GM21526 (cell line): ENCODE results near the gene SV2C.

ENCODE experiments used
- ATAC-seq: cut with Tn5 transposase; IDR thresholded peaks from one replicate; pipeline ENCODE4 v1.9.1; 2021; ENCODE audit warnings: moderate library complexity; ENCODE audit not compliant: unreplicated experiment, low FRiP score

SV2C gene

DNA sequence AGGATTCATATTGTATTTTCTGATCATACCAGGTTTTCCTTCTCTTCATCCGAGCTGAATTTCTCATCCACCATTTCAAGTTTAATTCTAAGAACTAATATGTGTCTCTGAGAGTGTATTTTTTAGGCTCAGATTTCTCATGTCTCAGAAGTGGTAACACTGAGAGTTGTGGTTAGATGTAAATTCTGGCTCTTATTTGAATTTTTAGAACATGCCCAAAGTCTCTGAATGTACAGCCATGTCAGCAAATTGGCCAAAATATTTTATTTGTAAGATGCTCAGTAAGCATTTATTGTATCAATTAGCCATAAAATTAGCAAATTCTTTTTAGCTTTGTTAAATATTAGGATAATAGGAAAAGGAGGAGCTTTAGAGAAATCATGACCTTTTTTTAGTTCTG, 16.6 kb downstream of the SV2C start:
- ATAC-seq = peak; percentile 72

DNA sequence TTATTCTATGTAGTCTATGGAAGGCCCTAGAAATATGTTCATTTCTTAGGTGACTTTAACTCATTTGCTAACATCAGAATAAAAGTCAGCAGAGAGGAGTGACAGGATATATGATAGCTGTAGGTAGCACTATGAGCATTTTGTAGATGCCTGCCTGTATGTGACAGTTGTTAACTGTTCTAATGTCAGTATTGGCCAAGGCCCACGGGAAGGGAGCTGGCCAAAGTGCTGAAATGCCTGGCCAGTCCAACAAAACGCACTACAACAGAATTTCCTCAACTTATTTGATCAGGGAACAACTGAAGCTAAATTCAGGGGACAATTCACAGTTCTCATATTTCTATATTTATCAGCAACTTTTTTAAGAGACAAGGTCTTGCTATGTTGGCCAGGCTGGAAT, 20.8 kb downstream of the SV2C start:
- ATAC-seq = no peak

DNA sequence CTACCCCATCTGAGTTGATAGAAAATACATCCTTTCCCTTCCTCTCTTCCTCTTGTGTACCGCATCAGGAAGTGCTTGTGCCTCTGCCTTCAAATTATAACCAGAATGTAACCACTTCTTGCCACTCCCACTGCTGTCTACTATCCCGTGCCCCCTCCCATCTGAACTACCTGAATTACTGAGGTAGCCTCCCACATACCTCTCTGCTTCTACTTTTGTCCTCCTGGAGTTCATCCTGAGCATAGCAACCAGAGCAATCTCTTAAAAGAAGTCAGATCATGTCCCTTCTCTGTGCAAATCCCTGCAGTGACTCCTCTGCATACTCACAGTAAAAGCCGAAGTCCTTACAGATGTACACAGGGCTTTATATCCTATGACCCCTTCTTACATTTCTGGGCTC, 23.0 kb downstream of the SV2C start:
- no peak for ATAC-seq

DNA sequence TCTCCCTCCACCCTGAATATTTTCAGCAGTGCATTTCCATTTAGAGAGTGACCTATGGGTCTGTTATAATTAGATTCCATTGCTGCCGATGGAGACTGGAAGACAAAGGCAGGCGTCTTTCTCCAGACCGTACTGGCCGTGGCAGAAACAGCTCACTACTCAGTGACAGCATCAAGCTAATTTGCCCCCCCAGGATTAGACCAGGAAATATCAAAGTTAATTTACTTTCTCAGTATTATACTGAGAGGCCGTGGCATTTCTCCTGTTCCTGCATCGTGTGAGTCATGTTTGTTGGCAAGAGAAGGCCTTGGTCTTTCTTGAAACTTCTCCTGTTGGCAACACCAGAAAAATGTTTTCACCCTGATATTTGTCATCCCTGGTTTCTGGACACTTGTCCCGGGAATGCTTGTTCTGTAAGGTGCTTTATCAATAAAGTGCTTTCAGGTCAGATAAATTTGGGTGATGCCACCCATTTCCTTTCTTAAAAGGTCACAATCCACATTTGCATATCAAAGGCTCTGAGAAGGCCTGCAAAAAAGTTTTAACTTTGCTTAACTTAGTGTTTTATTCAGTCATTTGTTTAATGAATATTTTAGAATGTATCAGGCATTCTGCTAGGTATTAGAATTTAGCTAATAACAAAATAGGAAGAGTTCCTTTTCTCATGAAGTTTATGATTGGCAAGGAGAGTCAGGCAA, 28.4 kb downstream of the SV2C start:
- ATAC-seq = no peak

DNA sequence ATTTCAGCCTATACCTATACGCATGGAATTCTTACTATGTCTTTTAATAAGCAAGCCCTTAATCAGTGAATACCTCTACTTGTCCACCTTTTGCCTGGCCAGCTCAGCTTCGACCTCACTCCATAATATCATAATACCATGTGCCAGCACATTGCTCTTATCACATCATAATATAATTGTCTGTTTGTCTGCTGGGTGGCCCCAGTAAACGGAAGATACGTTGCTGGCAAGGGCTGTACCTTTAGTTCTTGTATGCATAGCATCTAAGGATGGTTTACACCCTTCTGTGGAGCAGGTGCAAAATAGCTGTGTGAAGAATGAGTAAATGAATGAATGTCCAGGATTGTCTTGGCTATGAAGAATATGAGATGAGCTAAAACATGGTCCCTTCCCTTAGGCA, 29.9 kb downstream of the SV2C start:
- no peak for ATAC-seq

DNA sequence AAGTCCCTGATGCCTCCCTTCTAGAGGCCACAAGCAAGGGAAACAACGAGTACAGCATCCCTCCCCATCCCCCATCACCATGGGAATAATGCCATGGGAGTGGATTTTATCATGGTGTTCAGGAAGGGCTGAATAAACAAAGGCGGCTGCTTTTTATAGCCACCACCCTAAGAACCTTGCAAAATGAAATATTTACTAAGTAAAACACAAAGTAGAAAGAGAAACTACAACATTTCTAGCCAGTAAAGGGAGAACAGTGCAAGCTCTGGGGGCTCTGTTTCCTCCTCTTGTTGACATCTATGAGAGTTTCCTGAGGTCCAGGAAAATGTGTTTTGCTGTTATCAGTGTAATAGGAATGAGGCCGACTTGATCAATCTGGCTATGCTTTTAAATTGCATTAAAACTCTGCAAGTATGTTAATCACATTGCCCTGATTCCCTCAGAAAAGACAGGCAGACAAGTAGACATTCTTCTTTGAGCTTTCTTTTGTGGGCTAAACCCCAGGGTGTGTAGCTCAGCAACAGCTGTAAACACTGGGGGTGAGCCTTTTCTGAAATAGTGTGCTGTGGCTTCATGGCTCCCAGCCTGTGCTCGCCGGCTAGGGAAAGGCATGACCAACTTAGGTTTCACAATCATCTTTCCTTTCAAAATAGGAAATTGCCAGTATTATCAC, 31.1 kb downstream of the SV2C start:
- no peak for ATAC-seq

DNA sequence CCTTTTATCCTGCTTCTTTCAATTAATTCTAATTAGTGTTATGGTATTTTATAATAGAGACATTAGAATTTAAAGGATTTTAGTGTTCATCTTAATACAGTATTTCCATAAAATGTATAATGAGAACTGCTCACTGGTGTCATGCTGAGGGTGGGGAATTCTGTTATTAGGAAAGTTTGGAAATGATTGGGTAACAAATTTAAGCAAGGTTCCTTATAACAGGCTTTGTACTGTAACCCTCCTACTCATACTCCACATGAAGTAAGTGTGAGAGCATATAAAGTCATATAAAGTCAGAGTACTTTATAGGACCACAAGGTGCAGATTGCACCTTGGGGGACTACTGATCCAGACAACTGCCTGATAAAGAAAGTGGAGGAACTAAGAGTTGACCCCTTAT, 42.2 kb downstream of the SV2C start:
- ATAC-seq = no peak

DNA sequence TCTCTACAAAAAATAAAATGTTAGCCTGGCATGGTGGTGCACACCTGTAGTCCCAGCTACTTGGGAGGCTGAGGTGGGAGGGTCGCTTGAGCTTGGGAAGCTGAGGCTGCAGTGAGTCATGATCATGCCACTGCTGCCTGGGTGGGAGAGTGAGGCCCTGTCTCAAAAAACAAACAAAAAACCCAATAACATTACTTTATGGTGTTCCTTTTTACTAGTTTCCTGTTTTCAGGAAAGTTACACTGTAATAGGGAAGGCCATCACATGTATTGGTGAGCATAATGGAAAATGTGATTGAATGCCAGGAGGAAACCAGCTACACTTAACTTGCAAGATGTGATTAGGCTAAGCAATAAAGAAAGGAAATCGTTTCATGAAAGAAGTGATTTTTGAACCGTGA, 42.7 kb downstream of the SV2C start:
- ATAC-seq = no peak

DNA sequence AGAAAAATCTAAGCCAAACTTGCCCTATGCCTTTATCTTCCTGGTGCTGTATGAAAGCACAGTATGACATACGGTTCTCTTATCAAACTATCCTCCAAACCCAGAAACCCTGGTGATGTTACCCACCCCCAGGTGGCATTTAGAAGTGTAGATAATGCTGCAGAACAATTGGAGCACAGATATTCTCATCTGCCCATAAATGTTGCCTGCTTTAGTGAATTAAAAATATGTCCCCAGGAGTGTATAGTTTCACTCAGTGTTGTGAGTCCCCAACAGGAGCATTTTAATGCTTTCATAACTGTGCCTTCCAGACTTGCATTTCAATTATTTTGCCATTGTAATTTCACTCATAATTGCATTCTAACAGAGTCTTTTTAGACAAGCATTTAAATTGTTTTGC, 50.8 kb downstream of the SV2C start:
- no peak for ATAC-seq

DNA sequence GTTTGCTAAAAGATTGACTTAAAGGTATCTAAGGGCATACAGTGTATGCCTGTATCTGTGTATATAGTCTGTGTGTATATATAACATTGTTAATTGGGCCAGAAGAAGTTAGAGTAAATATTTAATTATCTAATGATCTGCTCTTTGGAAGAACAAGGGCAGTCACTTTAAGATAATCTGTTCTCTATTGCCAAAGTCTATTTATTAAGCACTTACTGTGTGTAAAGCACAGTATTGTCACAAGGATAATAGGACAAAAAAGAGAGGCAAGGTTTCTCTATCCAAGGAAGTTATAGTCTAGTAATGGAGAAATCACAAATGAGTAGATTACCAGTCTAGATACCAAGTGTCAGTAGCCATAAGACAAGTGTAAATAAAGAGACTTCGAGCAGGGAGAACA, 51.5 kb downstream of the SV2C start:
- no peak for ATAC-seq

DNA sequence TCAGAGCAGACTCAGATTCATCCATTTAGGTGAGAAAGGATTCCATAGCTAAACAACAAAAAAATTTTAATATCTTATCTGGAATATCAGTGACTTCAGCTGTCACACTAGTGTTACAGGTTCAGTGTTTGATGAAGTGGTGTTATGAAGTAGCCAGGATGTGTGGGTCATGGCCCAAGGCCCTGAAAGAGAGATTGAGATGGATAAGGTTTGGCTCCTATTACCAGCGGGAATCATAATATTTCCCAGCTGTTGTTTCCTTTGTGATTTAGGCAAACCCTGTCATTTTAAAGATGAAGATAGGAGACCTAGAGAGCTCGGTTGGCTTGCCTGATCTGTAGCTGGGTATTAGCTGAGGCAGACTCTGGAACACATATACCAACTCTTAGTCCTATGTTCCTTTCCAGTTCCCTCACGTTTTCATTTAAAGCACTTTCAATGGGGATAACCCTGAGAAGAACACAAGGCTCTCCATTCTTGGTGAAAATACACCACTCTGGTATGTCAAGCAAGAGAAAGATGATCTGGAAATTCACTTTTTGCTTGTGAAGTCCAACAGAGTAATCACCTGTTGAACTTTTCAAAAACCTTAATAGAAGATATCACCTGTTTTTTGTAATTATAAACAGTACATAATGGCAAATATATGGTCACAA, 54.8 kb downstream of the SV2C start:
- no peak for ATAC-seq

DNA sequence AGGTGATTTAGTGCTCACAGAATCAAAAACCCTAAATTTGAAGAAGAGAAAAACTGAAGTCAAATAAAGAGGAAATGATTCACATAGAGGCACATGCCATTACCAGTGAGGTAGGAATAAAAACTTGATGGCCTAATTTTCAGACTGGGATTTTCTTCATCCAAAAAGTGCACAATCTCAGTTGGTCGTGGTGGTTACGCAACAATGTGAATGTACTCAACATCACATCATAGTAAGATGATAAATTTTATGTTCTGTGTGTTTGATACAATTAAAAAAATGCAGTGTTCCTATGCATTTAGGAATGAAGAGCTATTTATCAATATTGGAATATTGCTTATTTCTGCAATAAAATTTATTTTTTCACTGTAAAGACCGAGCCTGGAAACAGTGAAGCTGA, 60.7 kb downstream of the SV2C start:
- ATAC-seq = no peak

DNA sequence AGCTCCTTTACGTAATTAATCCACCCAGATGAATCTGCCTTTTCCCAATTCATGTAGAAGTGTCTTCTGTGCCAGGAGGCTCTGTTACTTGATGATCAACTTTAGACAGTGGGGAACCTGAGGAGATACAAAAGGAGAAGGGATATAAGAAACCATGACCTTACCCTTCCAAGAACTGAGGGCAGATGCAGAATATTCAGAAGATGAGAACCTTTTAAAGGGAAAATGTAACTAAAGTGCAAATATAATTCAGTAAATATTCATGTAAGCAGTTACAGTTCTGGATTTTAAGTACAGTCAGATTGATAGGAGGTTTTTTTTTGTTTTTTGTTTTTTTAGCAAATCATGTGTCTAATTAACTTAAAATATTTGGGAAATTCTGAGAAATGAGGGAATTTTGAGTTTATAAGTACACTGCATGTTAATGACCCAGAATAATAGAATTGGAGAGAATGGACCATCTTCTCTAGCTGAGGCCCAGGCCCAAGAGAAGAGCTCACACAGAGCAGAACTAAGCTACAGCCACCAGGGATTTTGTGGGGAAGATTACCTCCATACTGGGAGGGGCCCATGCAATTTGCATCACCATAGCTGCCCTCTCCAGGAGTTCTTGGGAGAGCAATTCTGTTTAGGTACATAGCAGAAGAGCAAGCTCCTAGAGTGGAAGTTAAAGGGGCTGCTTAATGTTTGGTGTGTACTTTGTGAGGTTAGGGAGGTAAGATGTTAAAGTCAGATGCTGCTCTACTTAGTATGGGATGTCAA, 61.5 kb downstream of the SV2C start:
- ATAC-seq = no peak

DNA sequence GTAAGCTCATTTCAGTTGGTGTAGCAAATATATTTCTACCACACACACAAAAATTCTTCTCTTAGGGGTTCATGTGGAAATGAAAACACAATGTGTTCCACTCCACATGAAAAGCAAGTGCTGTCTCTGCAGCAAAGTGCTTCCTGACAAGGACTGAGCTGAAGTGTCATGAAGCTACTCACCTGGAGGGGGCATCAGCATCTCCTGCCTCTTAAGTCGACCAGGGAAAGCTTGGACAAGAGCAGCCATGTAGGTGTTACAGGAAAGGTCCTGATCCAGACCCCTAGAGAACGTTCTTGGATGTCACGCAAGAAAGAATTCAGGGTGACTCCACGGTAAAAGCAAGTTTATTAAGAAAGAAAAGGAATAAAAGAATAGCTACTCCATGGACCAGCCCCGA, 62.8 kb downstream of the SV2C start:
- no peak for ATAC-seq

DNA sequence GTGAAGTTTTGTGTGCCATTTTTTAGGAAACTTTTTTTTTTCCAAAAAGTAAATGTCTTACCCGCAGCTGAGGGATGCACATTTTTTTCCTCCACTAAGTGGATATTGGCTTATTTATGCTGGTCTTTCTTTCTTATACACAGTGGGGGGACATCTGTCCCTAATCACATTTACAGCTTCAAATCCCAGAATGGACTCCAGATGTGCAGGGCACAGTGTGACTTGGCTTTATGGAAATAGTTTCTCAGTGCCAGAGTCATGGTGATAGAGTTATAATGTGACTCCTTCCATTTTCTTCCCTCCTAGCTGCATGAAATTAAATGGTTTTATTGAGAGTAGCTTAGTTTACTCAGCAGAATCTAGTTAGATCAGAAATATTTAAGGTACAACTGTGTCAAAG, 66.5 kb downstream of the SV2C start:
- no peak for ATAC-seq

DNA sequence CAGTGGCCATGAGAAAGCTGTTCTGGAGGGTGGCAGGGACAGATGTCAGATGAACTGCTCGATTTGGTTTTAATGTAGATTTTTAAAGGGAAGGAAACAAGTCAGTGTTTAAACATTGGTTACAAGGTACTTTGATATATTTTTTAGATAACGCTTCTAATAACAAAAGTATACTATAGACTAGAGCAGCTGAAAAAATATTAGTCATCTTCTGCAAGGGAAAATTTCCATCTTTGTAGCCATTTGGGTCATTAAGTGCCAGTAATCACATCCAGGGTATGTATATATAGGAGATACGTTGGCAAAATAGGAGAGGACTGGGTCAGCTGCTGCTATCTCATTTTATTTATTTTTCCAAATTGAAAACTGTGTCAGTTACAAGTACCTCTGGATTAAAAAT, 69.0 kb downstream of the SV2C start:
- no peak for ATAC-seq

DNA sequence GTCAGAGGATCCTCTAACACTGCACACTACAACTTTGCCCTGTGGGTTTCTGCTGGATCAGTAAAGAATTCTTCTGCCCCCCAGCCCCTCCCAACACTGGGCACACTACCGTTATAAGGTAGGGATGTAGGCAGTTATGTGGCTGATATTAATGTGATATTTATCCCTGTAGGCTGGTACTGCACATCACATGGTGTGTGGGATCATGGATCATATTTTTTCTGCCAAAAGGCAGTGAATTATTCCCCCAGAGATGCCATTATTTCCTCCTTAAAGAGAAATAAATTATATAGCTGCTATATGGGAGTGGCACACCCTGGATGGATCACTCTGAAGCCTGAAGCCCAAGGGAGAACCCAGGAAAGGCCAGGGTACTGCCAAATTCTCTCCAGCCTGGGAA, 69.5 kb downstream of the SV2C start:
- no peak for ATAC-seq

DNA sequence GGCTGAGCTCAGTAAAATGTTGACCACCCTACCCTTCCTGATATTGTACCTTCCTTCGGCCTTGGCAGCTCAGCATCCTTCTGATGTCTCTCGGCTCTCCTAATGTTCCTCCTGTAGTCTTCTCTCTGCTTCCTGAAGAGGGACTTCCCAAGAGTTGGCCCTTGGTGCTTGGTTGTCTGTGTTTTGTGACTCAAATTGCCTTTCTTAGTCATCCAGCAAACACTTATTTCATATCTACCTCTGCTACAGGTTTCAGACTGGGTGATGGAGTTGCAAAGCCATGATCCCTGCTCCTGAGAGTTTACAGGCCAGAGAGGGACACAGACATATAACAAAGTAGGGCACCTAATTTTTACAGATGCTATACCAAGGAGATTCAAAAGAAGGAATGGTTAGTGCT, 70.1 kb downstream of the SV2C start:
- no peak for ATAC-seq

DNA sequence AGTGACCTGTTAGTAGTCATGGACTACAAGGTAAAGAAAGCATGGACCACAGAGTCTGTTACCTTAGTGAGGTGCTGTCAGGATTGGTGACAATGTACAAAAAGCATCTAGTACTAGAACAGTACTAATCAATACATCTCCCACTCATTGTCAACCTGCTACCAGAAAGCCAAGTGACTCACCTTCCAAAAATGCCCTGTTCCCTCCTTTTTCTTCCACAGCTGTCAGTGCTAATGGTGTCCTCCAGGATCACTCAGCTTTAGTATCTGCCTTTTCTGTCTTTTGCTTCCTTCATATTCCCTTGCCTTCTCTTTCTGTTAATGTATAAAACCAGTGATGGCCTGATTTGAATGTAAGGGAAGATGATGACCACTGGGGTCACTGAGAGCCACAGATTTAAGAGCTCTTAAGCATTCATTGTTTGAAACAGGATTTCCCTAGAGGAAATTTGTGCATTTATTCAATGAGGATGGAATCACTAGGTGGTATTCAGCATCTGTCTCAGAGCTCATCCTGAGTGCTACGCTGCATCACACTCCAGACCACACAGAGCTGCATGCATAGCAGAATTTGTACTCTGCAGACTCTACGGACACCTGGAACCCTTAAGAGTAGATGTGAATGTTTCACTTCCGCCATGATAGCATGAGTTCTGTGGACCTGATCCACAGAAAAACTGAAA, 71.0 kb downstream of the SV2C start:
- ATAC-seq = no peak

DNA sequence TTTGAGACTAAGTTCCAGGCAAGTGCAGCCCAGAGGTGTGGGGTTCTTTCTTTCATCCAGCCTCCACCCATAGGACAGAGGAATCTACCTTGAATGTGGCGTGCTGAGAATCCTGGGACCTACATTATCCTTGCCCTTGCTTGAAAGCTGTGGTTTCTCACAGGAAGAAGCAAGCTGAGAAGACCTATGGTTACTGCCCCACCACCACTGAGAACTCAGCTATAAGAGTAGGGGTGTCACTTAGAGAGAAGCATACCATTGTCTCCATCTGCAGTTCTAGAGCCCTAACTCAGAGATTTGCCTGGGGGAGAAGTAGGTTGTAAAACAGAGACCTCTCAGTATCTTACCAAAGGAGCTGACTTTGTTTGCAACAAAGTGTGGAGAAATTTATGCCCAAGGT, 72.4 kb downstream of the SV2C start:
- no peak for ATAC-seq

DNA sequence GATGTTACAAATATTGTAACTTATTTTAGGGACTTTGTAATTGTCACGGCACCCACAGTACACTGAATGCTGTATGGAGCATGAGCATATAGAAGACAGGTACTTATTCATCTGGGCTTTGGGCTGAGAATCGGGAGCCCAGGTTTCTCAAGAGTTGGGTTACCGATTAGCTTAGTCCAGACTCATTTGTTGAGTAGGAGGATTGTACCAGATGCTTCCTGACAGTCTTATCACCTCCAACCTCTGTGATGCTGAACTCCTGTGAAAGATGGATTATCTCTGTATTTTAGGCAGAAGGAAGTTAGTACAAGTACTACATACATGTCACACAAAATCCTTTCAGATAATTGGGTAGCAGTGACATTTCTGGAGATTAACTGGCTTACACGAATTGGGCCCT, 79.2 kb downstream of the SV2C start:
- no peak for ATAC-seq
